Gastrocnemius medialis (tissue), 4 donors: ENCODE measurements around the gene PSMD2. TPM values are rescaled to one million over a fixed set of nuclear protein-coding genes. Genes with fewer than 3 reads are reported as not detected.
A peak's percentile ranks its signal among the peaks of the same experiment; 100 is the strongest.

Source experiments
- ATAC-seq, 2 donors: fragments of 150-250 bp; one replicate each; pipeline ENCODE4 v1.9.1; 2016
- DNase-seq, 2 donors: peaks; one replicate each; pipeline ENCODE4 v3.0.0-alpha.2; 2019
- H3K27ac ChIP-seq, 4 donors: fragments of 200-600 bp; sonication (generic); 1 replicate in 1 of 4; 2 replicates in 3 of 4; pipeline ENCODE4 v1.5.1; 2016 to 2018; ENCODE audit warnings: mild to moderate bottlenecking in 2 of 4, moderate library complexity in 1 of 4
- H3K27me3 ChIP-seq, 3 donors: fragments of 200-600 bp; sonication (generic) in 2 of 3; 1 replicate in 1 of 3; 2 replicates in 2 of 3; pipeline versions ENCODE4 v1.5.1 to v1.6.0; 2016 to 2019; ENCODE audit warnings: mild to moderate bottlenecking in 1 of 3, moderate library complexity in 1 of 3
- H3K36me3 ChIP-seq, 2 donors: fragments of 200-600 bp; sonication (generic) in 1 of 2; one replicate each; pipeline ENCODE4 v1.5.1; 2017 to 2018
- H3K4me1 ChIP-seq, 2 donors: fragments of 200-600 bp; sonication (generic) in 1 of 2; one replicate each; pipeline ENCODE4 v1.5.1; 2016 to 2017; ENCODE audit warnings: mild to moderate bottlenecking in 2 of 2
- H3K4me3 ChIP-seq, 4 donors: fragments of 200-600 bp; sonication (generic) in 3 of 4; 1 replicate in 1 of 4; 2 replicates in 3 of 4; pipeline ENCODE4 v1.5.1; 2016 to 2019; ENCODE audit warnings: mild to moderate bottlenecking in 2 of 4
- H3K9me3 ChIP-seq, 3 donors: fragments of 200-600 bp; sonication (generic) in 2 of 3; 1 replicate in 1 of 3; 2 replicates in 2 of 3; pipeline ENCODE4 v1.5.1; 2016 to 2019
- POLR2A ChIP-seq, 2 donors: fragments of 450-650 bp; IDR thresholded peaks; one replicate each; pipeline ENCODE4 v1.6.1; 2017; ENCODE audit warnings: antibody characterized with exemption in 2 of 2, mild to moderate bottlenecking in 2 of 2, moderate library complexity in 2 of 2
- in situ Hi-C, 4 donors: fragments of 200-750 bp; cut with MboI; loops; one replicate each; pipeline versions ENCODE4 v1.15.0 to v1.8.0; 2017; ENCODE audit warnings: low sequenced_read_pairs in 4 of 4
- intact Hi-C: fragments of 100-400 bp; cut with DNase I; formaldehyde crosslinking; loops from one replicate; pipeline ENCODE4 v1.15.1; 2023; ENCODE audit warnings: low total_unique reads
- total RNA-seq, 4 donors: library from RNA; depleted of rRNA; stranded (reverse); fragments of >200 nt; gene quantifications; one replicate each; pipeline versions ENCODE4 v1.1.0 to v1.2.3, GENCODE V29; 2016
- TF ChIP-seq, protein P1 (sequence below), 5 experiments: fragments of 450-650 bp in 3 of 5; fragments of 200-600 bp in 2 of 5; sonication (generic) in 2 of 5; IDR thresholded peaks in 4 of 5; conservative IDR thresholded peaks in 1 of 5; 1 replicate in 4 of 5; 2 replicates in 1 of 5; pipeline ENCODE4 v1.5.1; 2016 to 2019; ENCODE audit warnings: antibody characterized with exemption in 5 of 5, mild to moderate bottlenecking in 3 of 5, moderate library complexity in 3 of 5

PSMD2 gene
- total RNA-seq, 4 donors from 2014 or later, result 560 to 831 (median 720) TPM

DNA sequence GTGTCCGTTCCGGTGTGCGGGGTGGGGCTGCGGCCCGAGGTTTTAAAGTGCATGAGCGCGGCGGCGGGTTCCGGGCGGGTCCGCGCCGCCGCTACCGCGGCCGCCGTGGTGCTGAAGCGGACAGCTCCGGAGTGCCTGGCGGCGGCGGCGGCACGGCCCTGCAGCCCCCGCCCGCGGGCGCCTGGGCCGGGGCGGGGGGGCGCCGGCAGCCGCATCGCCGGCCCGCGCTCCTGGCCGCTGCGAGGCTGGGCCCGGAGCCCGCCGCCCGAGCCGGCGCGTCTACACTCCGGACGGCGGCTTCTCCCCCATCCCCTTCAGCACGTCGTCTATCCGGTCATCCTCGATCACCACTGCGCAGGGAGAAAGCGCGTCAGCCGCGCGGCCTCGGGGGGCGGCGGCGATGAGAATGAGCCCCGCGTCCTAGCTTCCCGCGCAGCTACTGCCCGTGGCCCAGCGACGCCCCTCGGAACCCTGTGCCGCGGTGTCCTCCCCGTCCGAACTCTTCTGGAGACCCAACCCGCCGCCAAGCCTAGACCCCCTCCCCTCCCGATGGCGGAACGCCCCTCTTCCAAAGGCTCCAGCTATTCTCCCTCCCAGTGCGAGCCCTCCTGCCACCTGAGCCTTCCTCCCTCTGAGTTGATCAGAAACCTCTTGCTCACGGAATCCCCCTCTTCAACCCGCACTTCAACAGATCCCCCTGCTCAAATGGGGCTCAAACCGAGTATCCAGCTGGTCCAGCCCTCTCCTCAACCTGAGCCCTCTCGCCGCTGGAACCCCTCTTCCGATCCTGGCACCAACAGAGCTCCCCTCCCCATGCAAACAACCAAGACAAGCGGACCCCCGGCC lies 38.9 kb upstream of the PSMD2 start:
- DNase-seq, result no peak

DNA sequence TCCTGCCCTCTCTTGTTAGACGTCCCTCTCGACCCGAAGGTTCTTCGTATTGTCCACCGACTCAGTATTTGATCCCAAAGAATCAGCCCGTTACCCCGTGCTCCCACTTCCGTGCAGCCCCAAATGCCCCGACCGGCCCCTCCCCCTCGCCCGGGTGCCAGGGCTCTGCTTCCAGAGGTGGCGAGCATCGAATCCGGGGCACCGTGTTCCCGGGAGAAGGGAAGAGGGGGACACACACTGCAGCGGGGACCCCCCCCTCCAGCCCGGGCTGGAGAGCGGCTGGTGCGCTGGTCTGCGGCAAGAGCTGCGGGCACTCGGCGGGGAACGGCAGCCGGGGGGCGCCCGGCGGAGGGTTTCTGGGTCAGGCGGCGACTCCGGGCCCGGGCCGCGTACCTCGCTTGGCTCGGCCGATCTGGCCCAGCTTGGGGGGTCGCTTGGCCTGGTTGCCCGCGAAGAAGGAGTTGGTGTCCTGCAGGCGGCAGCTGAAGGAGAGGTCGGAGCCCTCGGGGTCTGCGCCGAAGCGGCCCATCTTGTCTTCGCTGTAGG lies 38.2 kb upstream of the PSMD2 start:
- in situ Hi-C loops, result loop anchor here in 1 of 4 donors (25.0 kb wide), 1 partner anchor 373 kb away; the partner anchor contains the start of gene PARL
- H3K9me3 ChIP-seq, result no peaks in the 10 kb centered on the region

More for the DNA sequence above, 38.9 kb upstream of the PSMD2 start:
- TF ChIP-seq, protein P1, sequence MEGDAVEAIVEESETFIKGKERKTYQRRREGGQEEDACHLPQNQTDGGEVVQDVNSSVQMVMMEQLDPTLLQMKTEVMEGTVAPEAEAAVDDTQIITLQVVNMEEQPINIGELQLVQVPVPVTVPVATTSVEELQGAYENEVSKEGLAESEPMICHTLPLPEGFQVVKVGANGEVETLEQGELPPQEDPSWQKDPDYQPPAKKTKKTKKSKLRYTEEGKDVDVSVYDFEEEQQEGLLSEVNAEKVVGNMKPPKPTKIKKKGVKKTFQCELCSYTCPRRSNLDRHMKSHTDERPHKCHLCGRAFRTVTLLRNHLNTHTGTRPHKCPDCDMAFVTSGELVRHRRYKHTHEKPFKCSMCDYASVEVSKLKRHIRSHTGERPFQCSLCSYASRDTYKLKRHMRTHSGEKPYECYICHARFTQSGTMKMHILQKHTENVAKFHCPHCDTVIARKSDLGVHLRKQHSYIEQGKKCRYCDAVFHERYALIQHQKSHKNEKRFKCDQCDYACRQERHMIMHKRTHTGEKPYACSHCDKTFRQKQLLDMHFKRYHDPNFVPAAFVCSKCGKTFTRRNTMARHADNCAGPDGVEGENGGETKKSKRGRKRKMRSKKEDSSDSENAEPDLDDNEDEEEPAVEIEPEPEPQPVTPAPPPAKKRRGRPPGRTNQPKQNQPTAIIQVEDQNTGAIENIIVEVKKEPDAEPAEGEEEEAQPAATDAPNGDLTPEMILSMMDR (IDR thresholded peaks at IDR 0.05 in 4 of 5, conservative IDR thresholded peaks at IDR 0.05 in 1 of 5), result no peak
- TF ChIP-seq POLR2A (IDR thresholded peaks at IDR 0.05), result no peak
- peak overlapping the region in 2 of 4 donors; percentile 41 to 54 for H3K4me3 ChIP-seq
- in situ Hi-C loops, result loop anchor here in 1 of 4 donors (25.0 kb wide), 1 partner anchor 373 kb away; the partner anchor contains the start of gene PARL
- no peak overlapping the region for H3K27ac ChIP-seq
- intact Hi-C loops, result no loop called here
- H3K36me3 ChIP-seq, result peaks cover 0 to 7% of the 10 kb centered on the region in 2 donors
- peak in 1 of 2 donors; percentile 67 for ATAC-seq
- H3K27me3 ChIP-seq, result peaks cover 36 to 64% (median 51%) of the 10 kb centered on the region in 3 donors
- peaks cover 10 to 14% of the 10 kb centered on the region in 2 donors for H3K4me1 ChIP-seq
- no peaks in the 10 kb centered on the region for H3K9me3 ChIP-seq

DNA sequence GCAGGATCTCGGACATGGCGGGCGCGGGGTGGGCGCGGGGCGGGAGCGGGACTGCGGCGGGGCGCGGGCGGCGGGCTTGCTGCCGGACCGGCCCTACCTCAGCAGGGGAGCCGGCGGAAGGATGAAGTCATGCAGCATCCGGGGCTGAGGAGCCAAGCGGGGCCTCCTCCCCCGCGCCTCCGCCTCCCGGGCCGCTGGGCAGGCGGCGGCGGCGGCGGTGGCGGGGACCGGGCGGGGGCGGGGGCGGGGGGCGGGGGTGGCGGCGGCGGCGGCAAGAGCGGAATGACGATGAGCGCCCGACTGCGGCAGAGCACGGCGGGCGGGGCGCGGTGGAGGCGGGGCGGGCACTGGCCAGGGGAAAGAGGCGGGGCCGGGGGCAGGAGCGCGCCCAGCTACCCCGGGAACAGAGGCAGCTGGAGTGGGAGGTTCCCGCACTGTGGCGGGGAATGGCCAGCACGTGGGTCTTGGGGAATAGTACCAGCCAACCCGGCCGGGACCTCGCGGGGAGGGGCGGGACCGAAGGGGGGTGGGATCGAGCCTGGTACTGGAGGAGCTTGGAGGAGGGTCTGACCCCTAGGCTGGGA lies 37.7 kb upstream of the PSMD2 start, which contains the start of gene CAMK2N2:
CAMK2N2 (minus strand) TSS at position 284 of the 584 bp plus-strand sequence; CDS start at position 16, 268 bp downstream.
- Histone ChIP-seq H3K4me1 (peaks cover 10 to 14% of the 10 kb centered on the region in 2 donors), H3K4me3 (peak within 1 kb of the TSS; percentile 41 to 54 (median 45)), H3K27me3 (peaks cover 36 to 70% (median 51%) of the 10 kb centered on the region in 3 donors), H3K36me3 (peaks cover 0 to 7% of the 10 kb centered on the region in 2 donors), H3K27ac (no peak within 1 kb of the TSS), H3K9me3 (no peaks in the 10 kb centered on the region)
- DNase-seq, result no peak
- TF ChIP-seq, protein P1 (IDR thresholded peaks at IDR 0.05 in 4 of 5, conservative IDR thresholded peaks at IDR 0.05 in 1 of 5), result no peak
- no peak for TF ChIP-seq POLR2A (IDR thresholded peaks at IDR 0.05)
- in situ Hi-C loops, result loop anchor here in 1 of 4 donors (25.0 kb wide), 1 partner anchor 374 kb away; the partner anchor contains the start of gene PARL
- intact Hi-C loops, result no loop called here
- ATAC-seq, result no peak

More for the DNA sequence above, 38.2 kb upstream of the PSMD2 start:
- intact Hi-C loops, result no loop called here
- no peak overlapping the region for H3K27ac ChIP-seq
- peak overlapping the region in 3 of 4 donors; percentile 38 to 54 (median 41) for H3K4me3 ChIP-seq
- H3K36me3 ChIP-seq, result peaks cover 0 to 7% of the 10 kb centered on the region in 2 donors
- DNase-seq (no peak), ATAC-seq (no peak)
- peaks cover 10 to 14% of the 10 kb centered on the region in 2 donors for H3K4me1 ChIP-seq
- TF ChIP-seq POLR2A (IDR thresholded peaks at IDR 0.05), result no peak
- TF ChIP-seq, protein P1 (IDR thresholded peaks at IDR 0.05 in 4 of 5, conservative IDR thresholded peaks at IDR 0.05 in 1 of 5), result no peak
- peaks cover 36 to 70% (median 51%) of the 10 kb centered on the region in 3 donors for H3K27me3 ChIP-seq

DNA sequence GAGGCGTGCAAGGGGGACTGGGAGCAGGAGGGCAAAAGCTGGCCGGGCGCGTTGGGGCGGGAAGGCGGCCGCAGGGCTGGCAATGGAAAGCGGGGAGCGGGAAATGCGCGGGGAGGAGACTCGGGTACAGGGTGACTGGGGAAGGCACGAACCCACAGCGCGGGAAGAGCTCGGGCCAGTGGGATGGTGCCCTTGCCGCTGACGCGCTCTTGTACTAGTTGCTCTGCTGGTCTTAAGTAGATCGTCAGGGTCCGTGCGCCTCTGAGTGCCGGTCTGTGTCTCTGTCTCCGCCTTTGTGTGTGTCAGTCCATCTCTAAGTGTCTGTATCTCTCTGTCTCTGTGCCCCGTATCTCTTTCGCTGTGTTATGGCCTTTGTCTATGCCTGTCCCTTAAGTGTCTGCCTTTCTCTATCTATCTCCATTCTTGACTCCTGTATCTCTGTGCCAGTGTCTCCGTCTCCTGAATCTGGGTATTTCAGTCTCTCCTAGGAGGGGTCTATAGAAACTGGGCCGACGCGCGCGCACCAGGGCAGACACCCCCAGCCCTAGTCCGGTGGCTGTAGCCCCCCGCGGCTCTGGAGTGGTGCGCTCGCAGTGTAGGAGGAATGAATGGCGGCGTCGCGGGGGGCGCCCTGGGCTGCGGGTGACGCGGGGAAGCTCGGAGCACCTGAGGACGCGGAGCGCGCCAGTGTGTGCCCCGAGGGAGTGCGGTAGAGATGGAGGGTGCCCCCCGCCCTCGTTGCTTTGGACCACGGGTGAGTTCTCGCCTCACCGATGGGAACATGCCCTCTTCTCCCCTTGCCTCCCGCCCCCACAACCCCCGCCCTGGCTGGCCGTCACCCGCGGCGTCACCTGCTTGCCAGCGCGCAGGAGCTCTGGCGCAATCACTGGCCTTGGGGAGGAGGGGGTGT lies 36.9 kb upstream of the PSMD2 start:
- Histone ChIP-seq H3K36me3 (peaks cover 0 to 7% of the 10 kb centered on the region in 2 donors), H3K9me3 (no peaks in the 10 kb centered on the region), H3K27me3 (peaks cover 36 to 71% (median 51%) of the 10 kb centered on the region in 3 donors), H3K4me3 (peak overlapping the region; percentile 39 to 54 (median 45)), H3K27ac (no peak overlapping the region), H3K4me1 (peaks cover 10 to 14% of the 10 kb centered on the region in 2 donors)
- in situ Hi-C loops, result loop anchor here in 1 of 4 donors (25.0 kb wide), 1 partner anchor 375 kb away; the partner anchor contains the start of gene PARL
- ATAC-seq (no peak), DNase-seq (no peak)
- intact Hi-C loops, result no loop called here
- no peak for TF ChIP-seq POLR2A (IDR thresholded peaks at IDR 0.05)
- TF ChIP-seq, protein P1 (IDR thresholded peaks at IDR 0.05 in 4 of 5, conservative IDR thresholded peaks at IDR 0.05 in 1 of 5), result no peak
